Activated CD8-positive, alpha-beta T cell treated with anti-CD3 and anti-CD28 coated beads for 36 hours (primary cell): ENCODE results near the gene APBB2. TPM values are rescaled to one million over a fixed set of nuclear protein-coding genes. Genes with fewer than 3 reads are reported as not detected.
A peak's percentile ranks its signal among the peaks of the same experiment; 100 is the strongest.

ENCODE experiments used
- ATAC-seq: fragments of 200-7000 bp; cut with Tn5 transposase; one replicate; pipeline ENCODE4 v1.10.0; 2021; ENCODE audit warnings: mild to moderate bottlenecking, moderate library complexity
- CTCF ChIA-PET: fragments of 350-600 bp; sonication (Branson Sonifier 250); formaldehyde crosslinking; loops from one replicate; lab custom pipeline; 2021; ENCODE audit warnings: antibody characterized with exemption; lab: Charles Lee
- POLR2A ChIA-PET: fragments of 350-600 bp; sonication (Branson Sonifier 250); formaldehyde crosslinking; loops from one replicate; lab custom pipeline; 2021; ENCODE audit warnings: antibody characterized with exemption; lab: Charles Lee
- DNase-seq: peaks from one replicate; pipeline ENCODE4 v3.0.0-alpha.2; 2020
- H3K27ac Mint-ChIP-seq: one replicate; pipeline ENCODE4 v1.8.0; 2021; ENCODE audit warnings: mild to moderate bottlenecking, mixed read lengths
- H3K27me3 Mint-ChIP-seq: one replicate; pipeline ENCODE4 v1.8.0; 2021; ENCODE audit warnings: mixed read lengths
- H3K36me3 Mint-ChIP-seq: one replicate; pipeline ENCODE4 v1.8.0; 2021; ENCODE audit warnings: low read depth, mixed read lengths
- H3K4me1 Mint-ChIP-seq: one replicate; pipeline ENCODE4 v1.8.0; 2021; ENCODE audit warnings: low read depth, mixed read lengths
- H3K4me3 Mint-ChIP-seq: one replicate; pipeline ENCODE4 v1.8.0; 2021; ENCODE audit warnings: mild to moderate bottlenecking, moderate library complexity, mixed read lengths
- H3K9me3 Mint-ChIP-seq: one replicate; pipeline ENCODE4 v1.8.0; 2021; ENCODE audit warnings: mixed read lengths
- intact Hi-C: fragments of 100-400 bp; cut with micrococcal nuclease; formaldehyde crosslinking; loops from one replicate; pipeline ENCODE4 v1.10.0; 2022
- total RNA-seq, 2 experiments: library from RNA; stranded (reverse); gene quantifications; one replicate each; pipeline ENCODE4 v1.2.3, GENCODE V29; 2021
- TF ChIP-seq, protein P1 (sequence below): fragments of 200-600 bp; IDR thresholded peaks from one replicate; pipeline ENCODE4 v1.8.0; 2022; ENCODE audit warnings: antibody characterized with exemption, mild to moderate bottlenecking

Gene APBB2
- total RNA-seq, 2 experiments from 2014 or later = 0.89 to 2.3 TPM

DNA sequence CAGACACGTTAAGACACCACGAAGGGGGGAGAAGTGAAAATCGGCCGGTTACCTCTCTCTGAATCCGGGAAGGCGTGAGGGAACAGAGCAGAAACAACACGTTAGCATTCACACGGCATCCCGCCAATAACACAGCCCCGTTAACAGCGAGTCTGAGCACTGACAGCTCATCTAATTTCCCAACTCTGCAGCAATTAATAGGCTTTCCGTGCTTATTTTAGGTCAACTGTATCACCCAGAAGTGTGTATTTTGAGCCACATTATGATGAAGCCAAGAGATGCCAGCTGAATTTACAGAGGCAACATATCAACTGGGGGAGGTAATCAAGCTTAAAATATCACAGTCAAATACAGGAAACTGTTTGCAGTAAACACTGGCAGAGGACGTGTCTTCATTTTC lies 372.0 kb downstream of the APBB2 start:
- TF ChIP-seq, protein P1, sequence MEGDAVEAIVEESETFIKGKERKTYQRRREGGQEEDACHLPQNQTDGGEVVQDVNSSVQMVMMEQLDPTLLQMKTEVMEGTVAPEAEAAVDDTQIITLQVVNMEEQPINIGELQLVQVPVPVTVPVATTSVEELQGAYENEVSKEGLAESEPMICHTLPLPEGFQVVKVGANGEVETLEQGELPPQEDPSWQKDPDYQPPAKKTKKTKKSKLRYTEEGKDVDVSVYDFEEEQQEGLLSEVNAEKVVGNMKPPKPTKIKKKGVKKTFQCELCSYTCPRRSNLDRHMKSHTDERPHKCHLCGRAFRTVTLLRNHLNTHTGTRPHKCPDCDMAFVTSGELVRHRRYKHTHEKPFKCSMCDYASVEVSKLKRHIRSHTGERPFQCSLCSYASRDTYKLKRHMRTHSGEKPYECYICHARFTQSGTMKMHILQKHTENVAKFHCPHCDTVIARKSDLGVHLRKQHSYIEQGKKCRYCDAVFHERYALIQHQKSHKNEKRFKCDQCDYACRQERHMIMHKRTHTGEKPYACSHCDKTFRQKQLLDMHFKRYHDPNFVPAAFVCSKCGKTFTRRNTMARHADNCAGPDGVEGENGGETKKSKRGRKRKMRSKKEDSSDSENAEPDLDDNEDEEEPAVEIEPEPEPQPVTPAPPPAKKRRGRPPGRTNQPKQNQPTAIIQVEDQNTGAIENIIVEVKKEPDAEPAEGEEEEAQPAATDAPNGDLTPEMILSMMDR = no peak
- intact Hi-C loops = loop anchor here (5.0 kb wide), 1 partner anchor 105 kb away; no protein-coding TSS in a partner anchor
- ChIA-PET CTCF (interaction anchor here (1.2 to 6.4 kb wide), 5 partner anchors 13 to 376 kb away, joined by 3 to 89 read pairs (median 8); no protein-coding TSS in a partner anchor), POLR2A (no interaction called here)
- H3K27ac Mint-ChIP-seq = no peak overlapping the region
- H3K4me1 Mint-ChIP-seq = peaks cover 5% of the 10 kb centered on the region
- DNase-seq (no peak), ATAC-seq (no peak)
- H3K4me3 Mint-ChIP-seq = no peak overlapping the region
- H3K36me3 Mint-ChIP-seq = no peaks in the 10 kb centered on the region
- H3K27me3 Mint-ChIP-seq = peaks cover 7% of the 10 kb centered on the region
- H3K9me3 Mint-ChIP-seq = no peaks in the 10 kb centered on the region

DNA sequence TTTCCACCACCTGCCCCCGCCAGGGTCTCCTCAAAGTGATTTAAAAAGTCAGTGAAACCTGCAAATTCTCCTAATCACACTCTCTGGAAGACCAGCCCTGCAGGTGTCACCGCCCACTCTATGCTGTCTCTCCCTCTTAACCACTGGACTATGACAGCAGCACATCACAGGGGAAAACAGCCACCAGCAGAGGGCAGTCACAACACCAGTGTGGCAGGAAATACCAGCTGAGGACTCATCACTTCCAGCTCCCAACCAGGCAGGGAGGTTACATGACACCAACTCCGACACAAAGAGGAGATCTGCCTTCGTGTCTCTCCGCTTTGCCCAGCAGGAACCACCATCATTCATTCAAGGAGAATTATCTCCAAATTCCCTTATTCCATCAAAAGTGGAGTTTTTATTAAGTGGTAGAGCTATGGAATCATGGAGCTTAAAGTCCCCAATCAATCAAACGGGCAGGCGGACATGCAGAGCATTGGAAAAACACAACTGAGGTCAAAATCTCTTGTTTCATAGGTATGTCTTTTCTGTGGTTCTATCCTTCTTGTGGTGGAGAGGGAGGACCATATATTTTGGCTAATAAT lies 373.3 kb downstream of the APBB2 start:
- peak; percentile 90 for ATAC-seq
- H3K36me3 Mint-ChIP-seq = no peaks in the 10 kb centered on the region
- no peak overlapping the region for H3K4me3 Mint-ChIP-seq
- TF ChIP-seq, protein P1 = peak; percentile 77
- intact Hi-C loops = loop anchor here (5.0 kb wide), 1 partner anchor 104 kb away; no protein-coding TSS in a partner anchor
- H3K27ac Mint-ChIP-seq = no peak overlapping the region
- H3K4me1 Mint-ChIP-seq = peaks cover 5% of the 10 kb centered on the region
- CTCF ChIA-PET = interaction anchor here (0.7 to 6.4 kb wide), 35 partner anchors 8 to 451 kb away, joined by 3 to 89 read pairs (median 4); no protein-coding TSS in a partner anchor
- H3K9me3 Mint-ChIP-seq = no peaks in the 10 kb centered on the region
- peaks cover 7% of the 10 kb centered on the region for H3K27me3 Mint-ChIP-seq
- DNase-seq = peak; percentile 95
- POLR2A ChIA-PET = interaction anchor here (0.6 kb wide), 1 partner anchor 84 kb away, joined by 3 read pairs; no protein-coding TSS in a partner anchor

DNA sequence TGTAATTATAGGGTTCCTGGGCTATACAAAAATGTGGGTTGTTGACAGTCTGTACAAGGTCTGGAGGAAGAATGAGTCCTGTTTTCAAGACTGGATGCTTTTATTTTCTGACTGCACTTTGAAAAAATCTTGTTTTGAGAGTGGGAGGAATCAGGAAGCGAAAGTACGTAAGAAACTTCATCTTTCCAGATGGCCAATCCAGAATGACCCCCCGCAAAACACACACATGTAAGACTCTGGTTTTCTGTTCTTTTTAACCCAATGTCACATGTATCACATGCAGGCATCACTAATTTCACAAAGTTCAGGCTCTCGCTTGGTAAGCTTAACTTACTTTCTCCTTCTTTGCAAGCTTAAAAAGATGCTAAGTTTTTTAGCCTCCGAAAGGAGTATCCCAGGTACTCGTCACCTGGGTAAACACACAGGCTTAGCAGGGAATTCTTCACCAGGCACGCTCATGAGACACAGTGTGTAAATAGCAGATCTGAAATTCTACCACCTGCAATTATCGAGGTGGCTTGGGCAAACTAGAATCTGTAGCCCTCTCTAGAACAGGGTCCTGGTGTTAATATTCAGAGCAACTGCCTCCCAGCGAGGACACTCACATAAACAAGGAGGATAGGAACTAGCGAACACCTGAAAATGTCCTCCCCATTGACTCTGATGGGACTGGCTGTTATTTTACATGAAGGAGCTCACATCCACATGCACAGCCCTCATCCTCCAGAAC lies 373.9 kb downstream of the APBB2 start:
- ChIA-PET CTCF (interaction anchor here (0.7 to 6.4 kb wide), 29 partner anchors 9 to 450 kb away, joined by 3 to 89 read pairs (median 5); no protein-coding TSS in a partner anchor), POLR2A (interaction anchor here (0.5 to 0.6 kb wide), 2 partner anchors 60 to 84 kb away, joined by 3 read pairs; no protein-coding TSS in a partner anchor)
- no peaks in the 10 kb centered on the region for H3K36me3 Mint-ChIP-seq
- H3K4me3 Mint-ChIP-seq = no peak overlapping the region
- ATAC-seq (no peak), DNase-seq (no peak)
- H3K27me3 Mint-ChIP-seq = peaks cover 6% of the 10 kb centered on the region
- H3K4me1 Mint-ChIP-seq = peaks cover 5% of the 10 kb centered on the region
- H3K9me3 Mint-ChIP-seq = no peaks in the 10 kb centered on the region
- TF ChIP-seq, protein P1 = no peak
- H3K27ac Mint-ChIP-seq = no peak overlapping the region
- intact Hi-C loops = loop anchor here (5.0 kb wide), 1 partner anchor 103 kb away; no protein-coding TSS in a partner anchor

DNA sequence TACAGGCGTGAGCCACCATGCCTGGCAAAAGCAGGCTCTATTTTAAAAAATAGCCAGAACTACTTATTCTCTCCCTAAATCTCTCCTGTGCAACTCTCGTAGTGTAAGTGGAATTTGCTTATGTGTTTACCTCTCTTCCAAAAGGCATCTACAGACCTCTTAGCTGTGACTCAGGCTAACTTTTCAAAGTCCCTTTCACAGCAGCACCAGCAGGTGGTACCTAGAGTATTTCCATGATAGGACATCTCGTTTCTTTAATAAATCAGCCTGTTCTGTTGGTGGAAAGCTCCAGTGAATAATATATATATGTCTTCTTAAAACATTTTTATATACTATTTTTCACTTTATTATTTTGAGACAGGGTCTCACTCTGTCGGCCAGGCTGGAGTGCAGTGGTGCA lies 375.6 kb downstream of the APBB2 start:
- POLR2A ChIA-PET = interaction anchor here (0.6 kb wide), 1 partner anchor 58 kb away, joined by 3 read pairs; no protein-coding TSS in a partner anchor
- TF ChIP-seq, protein P1 = no peak

More for the DNA sequence above, 375.6 kb downstream of the APBB2 start:
- Mint-ChIP-seq H3K36me3 (no peaks in the 10 kb centered on the region), H3K27ac (no peak overlapping the region), H3K27me3 (peaks cover 6% of the 10 kb centered on the region), H3K4me1 (peaks cover 5% of the 10 kb centered on the region), H3K4me3 (no peak overlapping the region), H3K9me3 (no peaks in the 10 kb centered on the region)
- no peak for DNase-seq
- intact Hi-C loops = no loop called here
- CTCF ChIA-PET = interaction anchor here (0.7 to 1.0 kb wide), 2 partner anchors 58 to 86 kb away, joined by 4 read pairs; no protein-coding TSS in a partner anchor
- ATAC-seq = no peak
